B cell (primary cell): ENCODE measurements around the gene LCE6A.

Experiments used
- CTCF ChIP-seq: fragments of 200-600 bp; IDR thresholded peaks from one replicate; pipeline ENCODE4 v1.8.0; 2022; ENCODE audit warnings: antibody characterized with exemption, mild to moderate bottlenecking
- EZH2 ChIP-seq: IDR thresholded peaks from 2 replicates; pipeline ENCODE4 v1.6.1; 2012; ENCODE audit warnings: borderline replicate concordance, low read depth, mild to moderate bottlenecking, moderate library complexity, low read length; ENCODE audit not compliant: insufficient read depth, poor library complexity, severe bottlenecking

DNA sequence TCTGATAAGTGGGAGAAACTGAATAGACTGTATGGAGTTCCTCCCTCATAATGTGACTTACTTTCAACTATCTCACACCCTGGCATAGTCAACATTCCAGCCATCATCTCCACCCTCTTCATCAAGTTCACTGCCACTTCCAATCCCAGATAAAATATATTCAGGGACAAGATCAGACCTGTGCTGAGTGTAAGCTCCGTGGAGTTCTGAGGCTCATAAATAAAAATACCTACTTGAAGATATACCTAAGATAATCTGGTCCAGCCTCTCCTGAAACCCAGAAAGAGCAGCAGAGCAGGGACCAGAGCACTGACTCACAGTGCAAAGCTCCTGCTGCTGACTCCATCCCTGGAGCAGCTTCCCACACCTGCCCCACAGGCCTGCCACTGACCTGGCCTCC, 15.4 kb downstream of the LCE6A start:
- TF ChIP-seq CTCF = no peak
- no peak for TF ChIP-seq EZH2
